Keratinocyte (primary cell): Measurements from ENCODE around the gene GBP6.
"Not testable (repeated sequence)": the region's sequence is repeated elsewhere in the genome, so short reads cannot be mapped to it uniquely, and the experiment has no call there.

Experiments used
- CTCF ChIP-seq, 3 experiments: IDR thresholded peaks in 1 of 3; conservative IDR thresholded peaks in 1 of 3; optimal IDR thresholded peaks in 1 of 3; 2 replicates in 2 of 3; 3 replicates in 1 of 3; pipeline versions ENCODE3 to v1.5.1; 2011; ENCODE audit warnings: low read length in 3 of 3, mild to moderate bottlenecking in 3 of 3, moderate library complexity in 2 of 3, control low read depth in 1 of 3, inconsistent platforms in 1 of 3; ENCODE audit not compliant: insufficient read depth in 2 of 3; ENCODE audit errors: extremely low read depth in 1 of 3
- EZH2 ChIP-seq: IDR thresholded peaks from one replicate; pipeline ENCODE4 v1.6.1; 2012; ENCODE audit warnings: inconsistent platforms, mild to moderate bottlenecking, low read length, moderate library complexity

GRCh38 chr1:89407768-89408167 is 43.9 kb downstream of the GBP6 start:
- TF ChIP-seq CTCF (optimal IDR thresholded peaks at IDR 0.05 in 1 of 3, IDR thresholded peaks at IDR 0.05 in 1 of 3, conservative IDR thresholded peaks at IDR 0.05 in 1 of 3; ENCODE audit: extremely low read depth in 1 of 3, insufficient read depth in 2 of 3, low read length in 3 of 3); EZH2: not testable (repeated sequence)
